Stromal cell of bone marrow (primary cell): Measurements from ENCODE around the gene NOD1.
A peak's percentile ranks its signal among the peaks of the same experiment; 100 is the strongest.
"Not testable (repeated sequence)": the region's sequence is repeated elsewhere in the genome, so short reads cannot be mapped to it uniquely, and the experiment has no call there.

Source experiments
- DNase-seq: peaks from one replicate; pipeline ENCODE4 v3.0.0-alpha.2; 2012; ENCODE audit warnings: low read depth

The NOD1 gene

DNA sequence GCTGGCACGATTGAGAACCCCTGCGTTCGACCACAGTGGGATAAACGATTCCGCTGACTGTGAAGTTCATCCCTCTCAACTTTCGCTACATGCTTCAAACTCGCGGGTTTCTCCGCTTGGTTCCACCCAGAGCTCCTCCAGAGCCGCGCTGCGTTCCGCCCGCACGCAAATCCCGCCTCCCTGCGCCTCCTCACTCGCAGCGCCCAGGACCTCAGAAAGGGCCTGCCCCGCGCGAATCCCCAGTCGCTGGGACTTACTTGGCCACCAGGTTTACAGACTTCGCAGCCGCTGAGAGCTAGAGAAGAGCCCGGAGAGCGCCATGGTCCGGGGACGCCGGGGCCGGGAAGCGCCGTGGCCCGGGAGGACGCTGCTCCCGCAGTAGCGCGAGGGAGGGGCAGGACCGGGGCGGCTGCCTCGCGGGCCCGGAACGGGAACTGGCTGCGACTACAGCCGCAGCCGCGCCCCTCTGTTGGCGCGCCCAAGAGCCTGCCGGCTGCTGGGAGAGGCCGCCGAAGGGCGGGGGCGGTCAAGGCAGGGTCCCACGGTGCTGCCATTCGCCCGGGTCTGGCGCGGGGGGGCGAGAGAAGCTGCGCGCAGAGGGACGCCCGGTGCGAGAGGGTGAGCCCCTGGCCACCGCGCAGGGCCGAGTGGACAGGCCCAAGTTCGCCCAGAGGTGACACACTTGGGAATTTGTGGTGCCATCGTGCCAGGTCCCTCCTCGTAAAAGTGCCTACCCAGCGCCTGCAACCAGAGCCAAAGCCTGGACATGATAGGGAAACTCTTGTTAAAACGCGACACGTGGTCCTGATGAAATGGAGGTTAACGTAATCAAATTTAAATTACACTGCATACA is at the start of gene NOD1:
Gene NOD1, minus strand, starts transcription at position 436 of the 853 bp plus-strand sequence. CDS start 21,863 bp downstream, outside the sequence.
- peak; percentile 63 for DNase-seq

GRCh38 chr7:30527297-30527696 is 48.7 kb upstream of the NOD1 start:
- DNase-seq, result not testable (repeated sequence)

GRCh38 chr7:30526163-30526562 is 47.6 kb upstream of the NOD1 start:
- no peak for DNase-seq

DNA sequence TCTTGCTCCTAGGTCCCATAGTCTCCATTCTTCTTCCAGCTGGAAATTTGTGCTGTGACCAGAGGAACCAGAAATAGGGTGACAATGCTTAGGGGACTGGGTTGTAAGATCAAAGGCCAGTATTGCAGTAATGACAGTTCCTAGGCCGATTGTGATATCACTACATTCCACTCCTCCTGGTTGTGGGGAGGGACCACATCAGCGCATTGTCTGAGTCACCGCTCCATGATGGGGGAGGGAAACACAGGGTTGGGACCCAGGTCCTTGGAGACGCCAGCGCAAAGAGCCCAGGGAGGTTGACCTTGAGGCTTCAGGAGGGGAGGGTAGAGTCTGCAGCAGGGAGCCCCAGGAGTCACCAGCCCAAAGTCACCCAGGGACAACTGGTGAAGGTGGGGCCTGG is 46.8 kb upstream of the NOD1 start:
- no peak for DNase-seq

DNA sequence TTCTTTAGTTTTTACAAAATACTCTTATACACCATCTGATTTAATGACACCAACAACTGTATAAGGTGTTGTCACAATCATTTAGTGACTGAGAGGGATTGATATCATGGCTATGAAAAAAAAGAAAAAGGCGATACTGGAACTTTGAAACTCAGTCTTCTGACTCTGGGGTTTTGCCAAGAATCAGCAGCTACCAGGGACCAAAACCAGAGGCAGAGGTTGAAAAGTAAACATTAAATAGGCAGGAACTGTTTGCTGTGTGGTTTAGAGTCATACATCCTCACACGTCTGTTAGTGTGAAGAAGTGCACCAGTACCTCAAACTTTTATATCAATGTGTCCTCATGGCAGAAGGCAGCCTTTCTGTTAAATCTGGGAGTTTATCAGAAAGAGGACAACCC is 46.0 kb upstream of the NOD1 start:
- DNase-seq, result no peak

- DNase-seq, result no peak
These were observed 44.9 kb upstream of the NOD1 start for GRCh38 chr7:30523466-30523865.

DNA sequence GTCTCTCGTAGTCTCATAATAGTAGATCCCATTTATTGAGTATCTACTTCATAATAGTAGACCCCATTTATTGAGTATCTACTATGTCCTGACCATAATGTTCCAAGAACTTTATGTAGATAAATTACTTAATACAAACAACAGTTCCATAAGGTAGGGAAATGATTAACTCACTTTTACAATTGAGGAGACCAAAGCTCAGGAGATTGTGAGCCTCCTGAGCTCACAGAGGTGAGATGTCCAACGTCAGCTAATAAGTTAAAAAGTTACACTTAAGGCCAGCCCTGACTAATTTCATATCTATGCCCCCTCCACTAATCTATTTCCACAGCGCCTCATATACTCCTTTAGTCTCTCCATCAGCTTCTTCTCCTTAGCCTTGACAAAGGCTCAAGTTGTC is 43.6 kb upstream of the NOD1 start:
- DNase-seq, result no peak

DNA sequence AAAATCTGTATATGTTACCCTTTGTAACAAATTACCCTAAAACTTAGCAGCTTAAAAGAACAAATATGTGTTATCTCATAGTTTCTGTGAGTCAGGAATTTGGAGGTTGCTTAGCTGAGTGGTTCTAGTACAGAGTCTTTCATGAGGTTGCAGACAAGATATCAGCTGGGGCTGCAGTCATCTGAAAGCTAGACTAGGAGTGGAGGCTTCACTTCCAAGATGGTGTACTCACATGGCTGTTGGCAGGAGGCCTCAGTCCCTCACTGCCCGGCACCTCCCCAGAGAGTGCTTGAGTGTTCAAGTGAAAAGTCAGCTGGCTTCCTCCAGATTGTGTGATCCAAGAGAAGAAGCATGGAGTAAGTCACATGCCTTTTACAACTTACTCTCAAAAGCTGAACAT is 42.9 kb upstream of the NOD1 start:
- peak; percentile 64 for DNase-seq

DNA sequence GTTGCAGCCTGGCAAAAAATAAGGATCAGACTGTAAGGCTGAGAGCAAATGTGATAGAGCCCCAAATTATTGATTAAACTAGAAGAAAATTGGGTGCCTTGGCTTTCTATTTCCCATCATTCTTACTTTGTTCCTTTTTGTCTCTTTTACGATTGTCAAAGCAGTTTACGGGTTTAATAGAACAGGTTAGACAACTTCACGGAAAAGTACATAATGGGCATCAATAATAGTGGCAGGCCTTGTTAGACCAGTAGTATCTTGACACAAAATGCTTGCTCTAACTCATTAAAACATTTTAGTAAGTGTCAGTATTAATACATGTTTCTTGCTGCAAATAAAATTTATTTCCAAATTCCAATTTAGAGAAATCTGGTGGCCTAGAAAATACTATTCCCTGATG is 40.5 kb upstream of the NOD1 start:
- no peak for DNase-seq

GRCh38 chr7:30515761-30516160 is 37.2 kb upstream of the NOD1 start:
- no peak for DNase-seq

DNA sequence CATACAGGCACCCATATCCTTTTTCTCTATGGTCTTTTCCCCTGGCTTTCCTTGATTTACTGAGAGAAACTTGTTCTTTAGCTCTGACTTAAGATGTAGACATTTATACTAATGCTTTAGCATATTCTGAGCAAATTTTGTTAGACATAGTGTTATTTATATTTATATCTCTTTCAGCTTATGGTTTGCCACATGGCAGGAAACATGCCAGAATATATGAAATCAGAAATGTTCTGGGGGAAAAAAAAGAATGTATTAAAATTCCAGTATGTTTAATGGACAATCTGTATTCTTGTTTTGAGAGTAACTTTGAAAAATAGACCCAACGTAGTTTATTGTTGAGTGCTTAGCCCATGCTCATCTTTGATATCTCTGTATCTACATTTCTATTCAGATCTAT is 36.2 kb upstream of the NOD1 start:
- no peak for DNase-seq

- DNase-seq, result no peak
These were observed 35.6 kb upstream of the NOD1 start for GRCh38 chr7:30514177-30514576.

GRCh38 chr7:30513762-30514161 is 35.2 kb upstream of the NOD1 start:
- no peak for DNase-seq

DNA sequence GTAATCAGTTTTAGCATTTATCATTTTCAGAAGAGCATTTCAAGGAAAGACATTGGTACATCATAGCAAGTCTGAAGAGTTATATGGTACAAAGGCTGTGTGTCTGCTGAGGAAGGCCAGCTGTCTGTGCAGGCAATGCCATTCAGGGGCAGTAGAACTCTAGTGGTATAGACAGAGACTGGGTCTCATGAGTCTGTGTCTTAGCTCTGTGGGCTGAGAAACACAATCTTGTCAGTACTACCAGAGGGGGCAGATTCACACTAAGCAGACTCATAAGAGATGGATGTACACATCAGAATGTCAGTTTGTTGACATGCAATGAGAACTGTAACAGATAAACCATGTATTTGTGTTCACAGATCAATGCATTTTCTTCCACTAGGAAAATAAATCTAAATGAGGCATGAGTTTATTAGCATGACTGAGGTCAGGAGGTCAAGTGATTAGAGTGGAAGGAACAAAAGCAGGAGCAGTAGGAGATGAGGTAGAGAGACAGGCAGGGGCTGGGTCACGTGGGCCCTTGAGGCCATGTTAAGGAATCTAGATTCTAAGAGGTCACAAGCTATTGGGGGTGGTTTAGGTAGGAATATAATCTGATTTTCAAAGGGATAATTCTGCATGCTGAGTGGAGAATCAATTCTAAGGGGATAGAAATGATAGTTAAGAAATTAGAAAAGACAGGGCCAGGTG is 33.5 kb upstream of the NOD1 start:
- no peak for DNase-seq

DNA sequence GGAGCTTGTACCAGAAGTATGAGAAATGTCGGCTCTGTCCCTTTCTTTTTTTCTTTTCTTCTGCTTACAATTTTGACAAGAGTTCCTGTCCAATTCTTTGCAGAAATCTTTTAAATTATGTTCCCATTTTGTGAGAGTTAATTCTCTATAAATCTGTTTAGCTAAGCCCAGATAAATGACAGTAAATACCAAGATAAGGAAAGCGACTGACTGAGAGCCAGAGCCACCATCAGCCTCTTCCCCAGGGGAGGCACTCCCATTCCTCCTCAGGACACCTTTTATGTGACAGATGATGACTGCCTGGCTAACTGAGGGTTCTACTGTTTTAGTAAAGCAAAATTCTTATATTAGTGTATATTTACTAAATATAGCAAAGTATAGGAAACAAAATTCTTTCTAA is 32.9 kb upstream of the NOD1 start:
- no peak for DNase-seq

- no peak for DNase-seq
These were observed 31.8 kb upstream of the NOD1 start for GRCh38 chr7:30510124-30511075.

DNA sequence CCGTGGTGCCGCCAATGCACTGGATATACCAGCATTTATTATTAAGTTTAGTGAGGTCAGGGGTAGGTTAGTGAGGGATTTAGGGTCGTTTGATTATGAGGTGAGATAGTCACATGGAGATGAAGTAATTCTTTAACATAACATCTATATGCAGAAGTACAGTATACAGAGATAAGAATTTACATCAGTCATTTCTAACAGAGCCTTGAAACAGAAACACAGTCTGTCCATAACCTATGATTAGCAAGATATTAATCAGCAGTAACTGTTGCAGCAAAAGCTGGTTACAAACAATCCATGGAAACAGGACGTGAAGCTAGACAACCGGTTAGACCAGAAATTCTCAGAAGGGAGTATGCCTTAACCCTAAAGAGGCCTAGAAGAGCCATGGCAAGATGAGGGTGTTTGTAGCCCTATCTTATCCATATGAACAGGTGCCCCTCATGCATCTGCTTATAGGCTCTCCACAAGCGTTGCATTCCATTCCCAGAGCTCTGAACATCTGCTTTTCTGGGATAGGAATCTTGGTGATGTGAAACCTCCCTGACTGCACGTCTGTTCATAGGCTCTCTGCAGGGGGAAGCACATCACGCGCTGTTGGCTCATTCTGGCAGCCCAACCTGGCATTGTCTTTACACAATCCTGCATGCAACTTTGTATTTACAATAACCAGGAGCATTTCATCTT is 30.7 kb upstream of the NOD1 start:
- DNase-seq, result not testable (repeated sequence)

GRCh38 chr7:30507346-30507900 is 28.8 kb upstream of the NOD1 start:
- DNase-seq, result not testable (repeated sequence)

DNA sequence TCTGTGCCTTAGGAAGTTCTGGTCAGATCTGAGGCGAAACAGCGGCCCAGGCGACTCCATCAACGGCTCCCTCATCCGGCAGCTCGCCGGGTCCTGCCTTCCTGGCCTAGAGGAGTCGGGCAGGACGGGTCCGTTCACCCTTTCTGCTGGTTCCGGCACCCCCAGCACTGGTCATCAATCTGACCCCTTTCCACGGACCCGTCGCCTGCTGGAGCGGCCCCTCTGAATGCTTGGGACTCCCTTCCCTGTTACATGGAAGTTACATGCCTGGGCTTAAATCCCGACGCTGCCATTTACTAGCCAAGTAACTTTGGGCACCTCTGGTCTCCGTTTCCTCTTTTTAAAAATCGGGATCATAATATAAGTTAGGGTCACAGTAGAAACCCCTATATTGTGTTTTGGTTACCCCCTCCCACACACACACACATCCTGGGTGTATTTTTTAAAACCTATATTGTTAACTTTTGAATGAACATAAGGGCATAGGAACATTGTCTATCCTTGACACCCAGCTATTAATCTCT is 26.7 kb upstream of the NOD1 start:
- no peak for DNase-seq

- peak; percentile 99 for DNase-seq
These were observed 26.0 kb upstream of the NOD1 start, which contains the start of gene GGCT for GRCh38 chr7:30504301-30505173. GGCT (minus strand) TSS chr7:30504829; CDS start chr7:30504709, 120 bp downstream.
